GM21576 (cell line): ENCODE results near the gene RGS13.
A peak's percentile ranks its signal among the peaks of the same experiment; 100 is the strongest.

Source experiments
- ATAC-seq: cut with Tn5 transposase; IDR thresholded peaks from one replicate; pipeline ENCODE4 v1.9.1; 2021; ENCODE audit warnings: mild to moderate bottlenecking, moderate library complexity; ENCODE audit not compliant: unreplicated experiment

The RGS13 gene

DNA sequence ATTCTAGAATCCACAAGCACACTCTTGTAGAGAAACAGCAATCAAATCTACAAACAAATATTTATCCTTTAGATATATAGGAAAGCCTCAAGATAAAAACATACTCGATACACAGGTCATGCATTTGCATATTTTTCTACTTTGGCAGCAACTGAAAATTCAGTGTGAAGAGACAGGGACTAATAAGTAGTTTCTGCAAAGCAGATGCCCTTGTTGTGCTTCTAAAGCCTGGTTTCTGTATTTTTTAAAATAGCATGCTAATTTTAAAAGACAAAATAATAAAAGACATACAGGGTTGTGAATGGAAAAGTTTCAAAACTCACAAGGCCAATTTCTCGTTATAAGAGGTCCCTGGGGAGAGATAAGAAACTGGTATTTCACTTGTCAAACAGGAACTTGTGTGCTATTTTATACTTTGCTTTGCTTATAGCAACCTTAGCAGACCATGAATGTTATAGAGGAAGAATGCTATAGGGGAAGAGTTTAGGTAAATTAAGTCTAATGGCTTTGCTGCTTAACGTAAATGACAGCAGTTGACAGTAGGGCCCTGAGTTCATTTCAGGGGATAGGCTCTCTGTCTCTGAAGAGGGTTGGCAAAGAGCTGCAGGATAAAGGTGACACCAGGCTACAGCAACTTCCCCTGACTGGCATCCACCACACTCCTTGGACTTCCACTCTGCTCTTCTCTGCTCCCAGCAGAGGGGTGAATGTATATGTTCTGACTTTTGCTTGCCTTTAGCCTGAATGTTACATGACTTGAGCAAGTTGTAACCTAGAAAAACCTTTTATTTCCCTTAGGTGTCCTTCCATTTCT lies 9.4 kb upstream of the RGS13 start:
- ATAC-seq: peak; percentile 96

DNA sequence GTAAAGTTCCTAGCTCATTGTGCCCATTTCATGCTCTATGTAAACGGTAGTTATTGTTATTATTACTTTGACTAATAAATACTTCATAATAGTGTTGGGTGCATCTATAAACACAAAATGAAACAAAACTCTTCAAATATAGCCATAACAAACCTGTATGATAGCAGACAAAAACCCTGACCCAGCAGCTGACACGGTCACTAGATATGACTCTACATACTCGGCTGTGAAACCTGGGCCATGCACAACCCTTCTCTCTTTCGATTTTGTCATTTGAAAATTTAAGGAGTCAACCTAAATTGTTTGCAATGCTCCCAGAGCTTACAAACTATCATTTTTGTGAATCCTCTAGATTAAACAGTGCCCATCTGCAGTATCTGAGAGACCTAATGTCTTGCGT lies 8.0 kb upstream of the RGS13 start:
- no peak for ATAC-seq

- ATAC-seq: no peak
These were observed 7.4 kb upstream of the RGS13 start for GRCh38 chr1:192628396-192629057.

DNA sequence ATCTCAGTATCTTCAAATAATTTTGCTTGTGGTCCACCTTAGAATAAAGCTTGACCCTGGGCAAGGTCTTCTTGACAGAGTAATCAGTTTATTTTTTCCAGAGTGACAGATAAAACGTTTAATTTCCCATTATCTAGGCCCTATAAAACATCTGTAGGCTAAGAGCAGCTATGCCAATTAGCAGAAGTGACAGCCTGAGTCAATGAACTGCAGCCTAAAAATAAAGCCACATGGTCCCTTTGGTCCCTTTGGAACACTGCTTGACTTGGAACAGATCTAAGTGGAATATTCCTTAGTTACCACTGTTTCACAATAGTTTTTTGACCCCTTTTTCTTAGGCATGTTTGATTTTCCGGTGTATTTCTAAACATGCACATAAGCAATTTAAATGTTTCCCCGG lies 6.3 kb upstream of the RGS13 start:
- ATAC-seq: no peak

DNA sequence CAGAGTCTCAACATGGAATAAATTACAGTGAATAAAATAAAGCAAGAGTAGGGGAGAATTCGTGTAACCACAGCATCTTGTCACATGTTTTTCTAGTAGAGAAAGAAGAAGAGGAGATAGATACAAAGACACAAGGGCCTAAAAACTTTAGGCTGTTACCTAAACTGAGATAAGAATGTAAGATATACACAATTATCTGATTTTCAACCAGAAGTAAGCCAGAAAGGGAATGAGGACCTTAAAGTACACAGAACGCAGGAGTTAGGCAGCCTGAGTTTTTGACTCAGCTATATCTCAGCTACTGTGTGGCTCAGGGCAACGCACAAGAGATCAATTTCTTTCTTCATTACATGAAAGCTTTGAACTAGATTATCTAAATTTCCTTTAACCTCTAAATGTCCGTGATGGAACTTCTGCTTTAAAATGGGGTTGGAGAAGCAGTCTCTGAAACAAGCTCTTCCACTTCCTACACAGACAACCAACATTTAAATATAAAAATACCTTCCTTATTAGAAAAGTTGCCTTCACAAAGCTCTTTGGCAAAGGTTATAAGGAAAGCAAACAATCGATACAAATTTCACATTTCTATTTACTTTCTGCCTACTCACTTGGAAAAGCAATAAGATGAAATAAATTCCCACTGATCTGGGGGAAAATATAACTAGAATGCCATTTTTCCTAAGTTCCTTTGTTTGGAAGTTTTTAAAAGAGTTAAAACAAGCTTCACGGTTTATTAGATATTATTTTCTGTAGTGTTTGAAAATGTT lies 5.2 kb upstream of the RGS13 start:
- ATAC-seq: no peak

DNA sequence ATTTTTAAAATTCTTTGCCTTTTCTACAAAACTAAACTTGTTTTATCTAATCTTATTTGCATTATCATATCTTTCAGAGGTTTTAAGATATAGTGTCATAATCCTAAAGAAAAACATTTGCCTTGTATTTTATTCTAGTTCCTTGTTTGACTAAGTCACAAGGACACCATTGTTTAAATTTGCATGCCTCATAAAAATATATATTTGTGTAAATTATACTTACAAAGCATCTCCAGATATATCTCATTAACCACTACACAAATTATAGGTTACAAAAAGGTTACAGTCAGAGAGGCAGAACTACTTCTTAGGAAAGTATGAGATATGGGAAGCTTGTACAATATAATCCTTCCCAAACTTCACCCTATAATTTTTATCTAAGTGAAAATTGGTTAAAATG lies 4.2 kb upstream of the RGS13 start:
- no peak for ATAC-seq

DNA sequence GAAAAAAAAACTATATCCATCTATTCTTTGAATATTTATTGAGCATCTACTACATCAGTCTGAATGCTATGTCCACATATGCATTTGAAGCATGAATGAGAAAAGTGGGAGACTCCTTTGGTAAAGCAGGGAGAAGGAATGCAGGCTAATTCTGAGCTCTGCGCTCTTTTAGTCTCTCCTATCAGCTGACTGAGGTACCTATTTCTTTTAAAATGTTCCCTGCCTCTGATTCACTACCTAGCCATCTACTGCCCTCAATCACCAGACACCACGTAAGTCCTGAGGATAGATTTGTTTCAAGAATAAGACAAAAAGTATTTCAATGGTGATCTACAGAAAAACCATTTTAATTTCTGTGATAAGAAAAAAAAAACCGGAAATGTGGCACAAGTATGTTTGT lies 3.8 kb upstream of the RGS13 start:
- no peak for ATAC-seq

- ATAC-seq: no peak
These were observed 3.1 kb upstream of the RGS13 start for GRCh38 chr1:192632641-192633532.

- no peak for ATAC-seq
These were observed 2.3 kb upstream of the RGS13 start for GRCh38 chr1:192633533-192634253.

GRCh38 chr1:192635041-192635440 lies 906 bp upstream of the RGS13 start:
- ATAC-seq: no peak

DNA sequence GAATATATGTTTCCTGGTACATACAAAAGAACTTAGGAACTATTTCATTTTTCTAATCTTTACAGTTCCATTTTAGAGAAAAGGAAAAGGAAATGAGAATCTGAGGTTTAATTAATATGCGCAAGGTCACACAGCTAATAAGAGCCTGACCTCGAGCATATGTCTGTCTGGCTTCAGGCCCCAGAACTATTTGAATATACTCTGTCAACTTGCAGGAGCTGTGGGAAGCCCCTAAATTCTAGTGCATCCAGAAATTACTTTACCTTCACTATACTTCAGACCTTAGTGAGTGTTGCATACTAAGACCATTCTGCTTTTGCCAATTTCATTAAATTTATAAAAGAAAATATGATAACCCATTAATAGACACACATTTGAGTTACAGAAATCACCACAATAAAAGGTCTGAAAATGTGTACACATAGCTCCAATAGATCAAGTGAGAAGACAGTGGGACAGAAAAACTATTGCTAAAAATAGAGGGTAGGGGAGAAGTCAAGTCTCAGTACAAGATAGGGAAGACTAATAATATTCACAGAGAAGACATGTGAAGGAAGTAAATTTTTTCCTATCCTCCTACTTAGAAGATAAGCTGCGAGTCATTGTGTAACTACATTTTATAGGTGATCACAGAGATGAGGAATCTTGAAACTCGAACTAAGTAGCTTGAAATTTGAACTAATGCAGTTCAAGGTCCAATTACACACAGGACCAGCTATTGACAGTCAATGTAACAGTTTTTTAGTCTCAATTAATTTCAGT lies 3.8 kb downstream of the RGS13 start:
- peak; percentile 61 for ATAC-seq

- ATAC-seq: no peak
These were observed 16.2 kb downstream of the RGS13 start for GRCh38 chr1:192652159-192652558.

DNA sequence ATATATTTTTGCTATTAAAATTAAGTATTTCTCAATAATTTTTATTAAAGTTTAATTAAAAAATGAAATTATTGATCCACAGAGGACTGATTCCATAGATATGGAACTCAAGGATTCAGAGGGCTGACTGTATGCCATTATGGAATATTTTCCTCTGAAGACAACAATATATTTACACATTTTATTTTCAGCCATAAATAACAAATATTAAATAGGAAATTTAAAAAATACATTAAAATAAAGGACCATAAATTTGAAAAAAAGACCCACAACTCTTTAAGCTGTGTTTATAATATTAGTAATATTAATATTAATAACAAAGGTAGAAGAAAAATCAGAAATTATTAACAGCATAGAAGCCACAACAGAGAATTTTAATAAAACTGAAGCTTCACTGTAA lies 18.2 kb downstream of the RGS13 start:
- no peak for ATAC-seq

DNA sequence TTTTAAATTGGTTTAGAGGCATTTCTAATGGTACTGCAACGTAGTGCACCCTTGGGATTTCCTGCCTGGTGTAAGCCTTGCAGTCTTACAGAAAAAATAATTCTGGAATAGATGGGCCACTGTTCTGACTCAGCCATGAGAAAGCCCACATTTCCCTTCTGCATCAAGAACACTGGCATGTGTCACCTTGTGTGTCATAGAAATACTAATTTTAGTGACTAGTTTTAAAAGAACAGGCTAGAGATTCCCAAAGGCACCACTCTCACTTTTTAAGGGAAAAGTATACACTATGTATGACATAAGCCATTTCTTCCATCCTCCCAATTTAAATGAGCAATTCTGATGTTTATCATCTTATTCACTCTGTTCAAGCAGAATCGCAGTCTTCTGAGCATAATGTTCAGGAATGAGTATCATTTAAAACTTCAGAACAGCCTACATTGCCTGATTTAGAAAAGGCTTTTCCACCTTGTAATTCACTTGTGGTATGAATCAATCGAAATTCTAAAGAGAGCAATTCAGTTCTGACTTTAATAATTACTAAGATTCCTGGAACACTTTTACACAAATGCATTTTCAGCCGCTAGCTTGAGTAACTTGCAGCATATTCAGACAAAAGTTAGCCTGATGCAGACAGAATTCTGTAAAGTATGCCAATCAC lies 18.8 kb downstream of the RGS13 start:
- ATAC-seq: no peak

DNA sequence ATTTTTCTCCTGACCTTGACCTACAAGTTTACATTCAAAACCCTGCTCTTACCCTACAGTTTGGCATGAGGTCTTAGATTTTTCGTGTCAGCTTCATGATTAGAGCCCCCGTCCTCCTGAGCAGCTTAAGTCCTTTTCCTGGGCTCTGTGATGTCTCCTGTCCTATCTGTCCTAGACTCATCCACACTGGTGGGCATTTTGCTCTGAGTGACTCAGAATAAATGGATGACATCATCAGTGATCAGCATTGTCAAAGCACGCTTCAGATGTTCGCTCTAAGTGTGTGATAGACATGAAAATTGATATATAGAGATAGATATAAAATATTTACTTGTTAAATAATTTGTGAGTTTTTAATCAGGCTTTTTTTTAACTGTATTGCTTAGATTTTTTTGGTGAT lies 21.8 kb downstream of the RGS13 start:
- no peak for ATAC-seq

GRCh38 chr1:192658255-192658654 lies 22.3 kb downstream of the RGS13 start:
- ATAC-seq: no peak

DNA sequence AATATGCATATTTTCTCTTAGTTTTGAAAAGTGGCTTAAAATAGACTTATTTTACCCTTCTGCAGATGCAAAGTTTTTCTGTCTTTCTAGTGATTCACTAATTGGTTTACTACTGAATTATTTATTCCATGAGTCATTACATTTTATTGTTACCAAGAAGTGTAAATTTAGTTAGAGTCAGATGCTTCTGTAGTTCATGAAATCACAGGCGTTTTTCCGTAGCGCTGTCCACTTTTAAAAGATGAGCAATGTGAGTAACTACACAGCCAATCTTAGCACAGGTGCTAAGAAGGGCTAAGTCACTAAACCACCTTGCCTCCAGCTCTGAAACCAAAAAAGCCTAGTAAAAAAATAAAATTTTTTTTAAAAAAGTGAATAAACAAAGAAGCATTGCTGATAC lies 24.7 kb downstream of the RGS13 start:
- no peak for ATAC-seq

- no peak for ATAC-seq
These were observed 32.5 kb downstream of the RGS13 start for GRCh38 chr1:192668409-192668983.

DNA sequence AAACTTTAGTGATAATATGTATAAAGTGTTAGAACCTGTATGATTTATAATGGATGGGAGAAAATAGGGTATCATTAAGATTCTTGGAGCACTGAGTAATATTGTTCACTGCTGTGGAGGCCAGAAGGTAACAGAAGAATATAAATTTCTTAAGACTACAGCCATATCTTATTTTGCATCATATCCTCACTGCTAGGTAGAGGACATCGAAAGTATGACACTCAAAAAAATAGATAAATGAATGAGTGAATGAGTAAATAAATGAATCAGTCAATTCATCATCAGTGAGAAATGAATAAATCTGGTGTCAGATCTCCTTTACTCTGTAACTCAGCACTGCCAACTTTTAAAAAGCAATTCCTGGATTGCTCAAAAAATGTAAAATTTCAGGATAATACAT lies 33.2 kb downstream of the RGS13 start:
- ATAC-seq: no peak
